HepG2 (cell line): Measurements from ENCODE around the gene TMCO6. TPM values are rescaled to one million over a fixed set of nuclear protein-coding genes. Genes with fewer than 3 reads are reported as not detected.

Experiments
- ATF7 ChIP-seq, 2 experiments: fragments of 450-650 bp in 1 of 2; sonication (generic) in 1 of 2; formaldehyde crosslinking in 1 of 2; IDR thresholded peaks; 2 replicates each; pipeline versions ENCODE4 v1.4.0 to v1.6.1; 2016 to 2020; ENCODE audit warnings: antibody characterized with exemption in 1 of 2, mild to moderate bottlenecking in 1 of 2, missing genetic modification reagents in 1 of 2
- CBX1 ChIP-seq: IDR thresholded peaks from one replicate; pipeline ENCODE4 v1.6.1; 2016; ENCODE audit warnings: antibody characterized with exemption, low read depth
- ELF4 ChIP-seq: sonication (generic); formaldehyde crosslinking; IDR thresholded peaks from 2 replicates; pipeline ENCODE4 v1.5.0; 2020; ENCODE audit warnings: missing genetic modification reagents, mild to moderate bottlenecking, moderate library complexity, borderline replicate concordance
- EP300 ChIP-seq, 3 experiments: sonication (generic) in 1 of 3; formaldehyde crosslinking in 1 of 3; IDR thresholded peaks; 2 replicates each; pipeline versions ENCODE4 v1.5.1 to v1.6.1; 2011 to 2020; ENCODE audit warnings: low read depth in 2 of 3, low read length in 2 of 3, borderline replicate concordance in 1 of 3, improper control_type of control experiment in 1 of 3, mild to moderate bottlenecking in 1 of 3, missing genetic modification reagents in 1 of 3, moderate library complexity in 1 of 3
- ETV6 ChIP-seq: sonication (generic); formaldehyde crosslinking; conservative IDR thresholded peaks from 2 replicates; pipeline ENCODE4 v1.4.0; 2020; ENCODE audit warnings: missing genetic modification reagents
- FOXJ3 ChIP-seq: sonication (generic); formaldehyde crosslinking; IDR thresholded peaks from 2 replicates; pipeline ENCODE4 v1.4.0; 2020; ENCODE audit warnings: missing genetic modification reagents, mild to moderate bottlenecking, borderline replicate concordance
- HNRNPK ChIP-seq: fragments of 200-400 bp; formaldehyde crosslinking; IDR thresholded peaks from 2 replicates; pipeline ENCODE4 v1.6.1; 2018; ENCODE audit warnings: low read length, low read depth, moderate library complexity, mild to moderate bottlenecking; ENCODE audit not compliant: poor library complexity, severe bottlenecking
- KLF9 ChIP-seq: IDR thresholded peaks from 2 replicates; pipeline ENCODE4 v1.6.1; 2016; ENCODE audit warnings: low read depth
- MED1 ChIP-seq: sonication (generic); formaldehyde crosslinking; IDR thresholded peaks from 2 replicates; pipeline ENCODE4 v1.4.0; 2020; ENCODE audit warnings: missing genetic modification reagents
- PHF8 ChIP-seq: sonication (generic); formaldehyde crosslinking; IDR thresholded peaks from 2 replicates; pipeline ENCODE4 v1.5.0; 2020; ENCODE audit warnings: missing genetic modification reagents
- POLR2A ChIP-seq, 2 experiments: IDR thresholded peaks; 2 replicates each; pipeline ENCODE4 v1.6.1; 2011; ENCODE audit warnings: low read depth in 2 of 2, low read length in 2 of 2, mild to moderate bottlenecking in 1 of 2, moderate library complexity in 1 of 2; ENCODE audit not compliant: insufficient read depth in 1 of 2
- PRPF4 ChIP-seq: fragments of 200-400 bp; formaldehyde crosslinking; IDR thresholded peaks from 2 replicates; pipeline ENCODE4 v1.6.1; 2016; ENCODE audit warnings: low read length, low read depth; ENCODE audit not compliant: poor library complexity, severe bottlenecking
- SIN3B ChIP-seq: fragments of 150-350 bp; IDR thresholded peaks from 2 replicates; pipeline ENCODE4 v1.6.1; 2014; ENCODE audit warnings: low read length
- STAT6 ChIP-seq: sonication (generic); formaldehyde crosslinking; IDR thresholded peaks from 2 replicates; pipeline ENCODE4 v1.4.0; 2020; ENCODE audit warnings: missing genetic modification reagents, mild to moderate bottlenecking, borderline replicate concordance
- SYNCRIP ChIP-seq: fragments of 200-400 bp; formaldehyde crosslinking; IDR thresholded peaks from 2 replicates; pipeline ENCODE4 v1.6.1; 2018; ENCODE audit warnings: mild to moderate bottlenecking, low read depth, low read length; ENCODE audit not compliant: insufficient read depth
- ZNF17 ChIP-seq: sonication (generic); formaldehyde crosslinking; IDR thresholded peaks from 2 replicates; pipeline ENCODE4 v1.5.0; 2020; ENCODE audit warnings: mild to moderate bottlenecking, missing genetic modification reagents
- ZNF513 ChIP-seq: sonication (generic); formaldehyde crosslinking; conservative IDR thresholded peaks from 2 replicates; pipeline ENCODE4 v1.5.0; 2020; ENCODE audit warnings: missing genetic modification reagents
- ZNF776 ChIP-seq: sonication (generic); formaldehyde crosslinking; IDR thresholded peaks from 2 replicates; pipeline ENCODE4 v1.4.0; 2020; ENCODE audit warnings: mild to moderate bottlenecking, missing genetic modification reagents
- ZSCAN30 ChIP-seq: sonication (generic); formaldehyde crosslinking; IDR thresholded peaks from 2 replicates; pipeline ENCODE4 v1.5.0; 2020; ENCODE audit warnings: mild to moderate bottlenecking, missing genetic modification reagents
- polyA plus RNA-seq, 8 experiments: library from polyadenylated mRNA; depleted of rRNA in 3 of 8; stranded (reverse) in 7 of 8; unstranded in 1 of 8; fragments of >200 nt; fragmentation: Illumina TruSeq in 4 of 8; extraction: Trizol in 4 of 8; gene quantifications; 2 replicates each; pipeline versions ENCODE4 v1.2.1 to v1.2.3, GENCODE V29; 2011 to 2016; ENCODE audit warnings: low read depth in 4 of 8, missing spikeins in 1 of 8, mixed read lengths in 1 of 8; ENCODE audit not compliant: insufficient read depth in 1 of 8
- total RNA-seq, 5 experiments: library from RNA; depleted of rRNA; stranded (reverse); fragments of >200 nt; fragmentation: Illumina TruSeq; extraction: Trizol; gene quantifications; 2 replicates each; pipeline ENCODE4 v1.2.3, GENCODE V29; 2016; ENCODE audit warnings: low read depth in 1 of 5

TMCO6 gene
- total and polyA plus RNA-seq, 2 of the 13 experiments (the other 11 are each of a cell fraction or from before 2014, with no cell fraction given), result 16.6 to 28.2 TPM

- TF ChIP-seq EP300 (IDR thresholded peaks at IDR 0.05; ENCODE audit: low read depth in 2 of 2, low read length in 2 of 2) (peak; percentile 86 to 94; a peak in 3 of 4 replicates), EP300 (CRISPR knock-in tag; IDR thresholded peaks at IDR 0.05; ENCODE audit: borderline replicate concordance) (peak; percentile 78; the same call in 1 of the 2 replicates), SYNCRIP (no peak), HNRNPK (peak; percentile 48), STAT6 (CRISPR knock-in tag) (peak; percentile 24; the same call in 1 of the 2 replicates), KLF9 (CRISPR knock-in tag) (peak; percentile 80; the same call in 1 of the 2 replicates), ZNF513 (CRISPR knock-in tag) (no peak), ELF4 (CRISPR knock-in tag) (no peak; the same call in 1 of the 2 replicates), ATF7 (IDR thresholded peaks at IDR 0.05) (no peak), ATF7 (CRISPR knock-in tag; IDR thresholded peaks at IDR 0.05) (0 out of 2 replicates have a peak, but pooled peaks have one; percentile 36), PHF8 (CRISPR knock-in tag) (peak; percentile 90), ZSCAN30 (no peak), FOXJ3 (CRISPR knock-in tag) (peak; percentile 61; the same call in 1 of the 2 replicates), PRPF4 (no peak), SIN3B (no peak), POLR2A (IDR thresholded peaks at IDR 0.05; ENCODE audit: insufficient read depth in 1 of 2, low read depth in 2 of 2, low read length in 2 of 2) (peak in 1 of 2 experiments; percentile 90; a peak in 3 of 4 replicates), CBX1 (no peak), ZNF17 (CRISPR knock-in tag) (no peak), ZNF776 (peak; percentile 68), MED1 (peak; percentile 93), ETV6 (no peak; the same call in 1 of the 2 replicates)
Measured at GRCh38 chr5:140639148-140639981, at the start of gene TMCO6 (continued).
